Hepatocyte (in vitro differentiated cells): Measurements from ENCODE around the gene DPYD. TPM values are rescaled to one million over a fixed set of nuclear protein-coding genes. Genes with fewer than 3 reads are reported as not detected.

Experiments
- DNase-seq: peaks from one replicate; pipeline ENCODE4 v3.0.0-alpha.2; 2016; ENCODE audit warnings: low spot score
- H2AFZ ChIP-seq: fragments of 200-600 bp; sonication (generic); 2 replicates; pipeline ENCODE4 v1.6.0; 2016; ENCODE audit warnings: antibody characterized with exemption, mild to moderate bottlenecking
- H3K27ac ChIP-seq: fragments of 200-600 bp; sonication (generic); 2 replicates; pipeline ENCODE4 v1.5.1; 2016; ENCODE audit warnings: mild to moderate bottlenecking
- H3K27me3 ChIP-seq: fragments of 200-600 bp; sonication (generic); 2 replicates; pipeline ENCODE4 v1.6.1; 2016
- H3K36me3 ChIP-seq: fragments of 200-600 bp; sonication (generic); replicated peaks from 2 replicates; pipeline ENCODE4 v1.5.1; 2016; ENCODE audit warnings: low read depth; ENCODE audit not compliant: insufficient read depth
- H3K4me1 ChIP-seq: fragments of 200-600 bp; sonication (generic); 2 replicates; pipeline ENCODE4 v1.5.1; 2016; ENCODE audit warnings: mild to moderate bottlenecking, moderate library complexity; ENCODE audit not compliant: insufficient read depth
- H3K4me2 ChIP-seq: fragments of 200-600 bp; sonication (generic); 2 replicates; pipeline ENCODE4 v1.6.0; 2016
- H3K4me3 ChIP-seq: fragments of 200-600 bp; sonication (generic); 2 replicates; pipeline ENCODE4 v1.5.1; 2016; ENCODE audit warnings: mild to moderate bottlenecking
- H3K79me2 ChIP-seq: fragments of 200-600 bp; sonication (generic); 2 replicates; pipeline ENCODE4 v1.6.0; 2017; ENCODE audit warnings: mild to moderate bottlenecking
- H3K9me2 ChIP-seq: fragments of 200-600 bp; sonication (generic); replicated peaks from 2 replicates; pipeline ENCODE4 v1.6.0; 2017; ENCODE audit warnings: mild to moderate bottlenecking; ENCODE audit not compliant: insufficient read depth
- H3K9me3 ChIP-seq: fragments of 200-600 bp; sonication (generic); 2 replicates; pipeline ENCODE4 v1.5.1; 2016; ENCODE audit warnings: low read depth, mild to moderate bottlenecking
- H4K20me1 ChIP-seq: fragments of 200-600 bp; sonication (generic); 2 replicates; pipeline ENCODE4 v1.6.0; 2016; ENCODE audit warnings: mild to moderate bottlenecking; ENCODE audit not compliant: insufficient read depth, poor library complexity, severe bottlenecking
- EZH2 ChIP-seq: fragments of 200-600 bp; sonication (generic); IDR thresholded peaks from 2 replicates; pipeline ENCODE4 v1.6.1; 2016; ENCODE audit warnings: antibody characterized with exemption, mild to moderate bottlenecking, borderline replicate concordance
- EZH2phosphoT487 ChIP-seq: fragments of 200-600 bp; sonication (generic); IDR thresholded peaks from one replicate; pipeline ENCODE4 v1.6.1; 2018; ENCODE audit warnings: antibody characterized with exemption, mild to moderate bottlenecking, low read depth, moderate library complexity; ENCODE audit not compliant: unreplicated experiment, severe bottlenecking
- WGBS: methylation state at CpG from one replicate; pipeline ENCODE4 v1.1.6; 2016; ENCODE audit warnings: low lambda C conversion rate; ENCODE audit errors: missing lambda C conversion rate; 5-methylcytosine and 5-hydroxymethylcytosine counted together
- polyA plus RNA-seq: library from polyadenylated mRNA; unstranded; fragments of >200 nt; fragmentation: Nextera tagmentation; extraction: Ambion mirVana; gene quantifications from 2 replicates; pipeline ENCODE4 v1.2.1, GENCODE V29; 2016
- total RNA-seq: library from RNA; depleted of rRNA; stranded (reverse); fragments of >200 nt; gene quantifications from 2 replicates; pipeline ENCODE4 v1.2.3, GENCODE V29; 2014
- TF ChIP-seq, protein P1 (sequence below): fragments of 200-600 bp; sonication (generic); IDR thresholded peaks from 2 replicates; pipeline ENCODE4 v1.5.1; 2016; ENCODE audit warnings: antibody characterized with exemption, mild to moderate bottlenecking; ENCODE audit not compliant: poor library complexity

DPYD gene
- total and polyA plus RNA-seq, 2 experiments from 2014 or later: 7.5 to 21.8 TPM

DNA sequence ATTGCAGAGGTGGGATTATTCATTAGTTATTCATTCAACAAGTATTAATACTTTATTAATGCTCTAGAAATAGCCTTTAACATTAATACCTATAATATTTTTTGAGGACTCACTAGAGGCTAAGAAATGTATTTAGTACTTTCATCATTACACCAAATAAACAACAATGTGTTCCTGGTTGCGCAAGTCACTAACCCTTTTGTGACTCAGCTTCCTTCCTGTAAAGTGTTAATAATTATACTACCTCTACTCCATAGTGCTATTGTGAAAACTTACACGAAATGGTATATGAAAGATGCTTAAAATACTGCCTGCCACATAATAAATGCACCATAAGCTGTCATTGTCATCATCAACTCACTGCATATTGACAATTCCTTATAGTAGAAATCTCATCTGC lies 431.0 kb downstream of the DPYD start:
- Histone ChIP-seq H3K36me3 (no peaks in the 10 kb centered on the region), H3K27me3 (no peaks in the 10 kb centered on the region), H3K4me3 (no peak overlapping the region), H4K20me1 (no peaks in the 10 kb centered on the region), H3K79me2 (no peaks in the 10 kb centered on the region), H3K9me3 (no peaks in the 10 kb centered on the region), H3K9me2 (no peaks in the 10 kb centered on the region), H3K4me2 (no peak overlapping the region), H3K4me1 (no peaks in the 10 kb centered on the region), H3K27ac (no peak overlapping the region), H2AFZ (no peak overlapping the region)
- 67% methylated on average over 2 of the region's 2 CpGs for WGBS
- no peak for DNase-seq
- no peak for TF ChIP-seq EZH2phosphoT487
- no peak for TF ChIP-seq EZH2
- TF ChIP-seq, protein P1, sequence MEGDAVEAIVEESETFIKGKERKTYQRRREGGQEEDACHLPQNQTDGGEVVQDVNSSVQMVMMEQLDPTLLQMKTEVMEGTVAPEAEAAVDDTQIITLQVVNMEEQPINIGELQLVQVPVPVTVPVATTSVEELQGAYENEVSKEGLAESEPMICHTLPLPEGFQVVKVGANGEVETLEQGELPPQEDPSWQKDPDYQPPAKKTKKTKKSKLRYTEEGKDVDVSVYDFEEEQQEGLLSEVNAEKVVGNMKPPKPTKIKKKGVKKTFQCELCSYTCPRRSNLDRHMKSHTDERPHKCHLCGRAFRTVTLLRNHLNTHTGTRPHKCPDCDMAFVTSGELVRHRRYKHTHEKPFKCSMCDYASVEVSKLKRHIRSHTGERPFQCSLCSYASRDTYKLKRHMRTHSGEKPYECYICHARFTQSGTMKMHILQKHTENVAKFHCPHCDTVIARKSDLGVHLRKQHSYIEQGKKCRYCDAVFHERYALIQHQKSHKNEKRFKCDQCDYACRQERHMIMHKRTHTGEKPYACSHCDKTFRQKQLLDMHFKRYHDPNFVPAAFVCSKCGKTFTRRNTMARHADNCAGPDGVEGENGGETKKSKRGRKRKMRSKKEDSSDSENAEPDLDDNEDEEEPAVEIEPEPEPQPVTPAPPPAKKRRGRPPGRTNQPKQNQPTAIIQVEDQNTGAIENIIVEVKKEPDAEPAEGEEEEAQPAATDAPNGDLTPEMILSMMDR: no peak

DNA sequence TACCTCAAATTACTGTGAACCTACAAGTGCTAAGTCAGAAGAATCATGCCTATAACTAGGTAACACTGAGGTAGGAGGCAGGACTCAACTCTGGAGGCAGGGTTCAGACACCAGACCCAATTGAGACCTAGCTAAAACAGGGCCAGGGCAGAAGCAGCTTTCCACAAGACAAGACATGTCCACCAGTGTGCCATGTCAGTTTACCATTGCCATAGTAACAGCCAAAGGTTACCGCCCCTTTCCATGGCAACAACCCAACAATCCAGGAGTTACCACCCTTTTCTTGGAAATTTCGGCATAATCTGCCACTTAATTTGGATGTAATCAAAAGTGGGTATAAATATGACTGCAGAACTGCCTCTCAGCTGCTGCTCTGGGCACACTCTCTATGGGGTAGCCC lies 432.3 kb downstream of the DPYD start:
- WGBS: 78% methylated on average over 2 of the region's 2 CpGs
- no peak for DNase-seq
- TF ChIP-seq EZH2 (no peak), EZH2phosphoT487 (no peak)
- TF ChIP-seq, protein P1: no peak
- Histone ChIP-seq H4K20me1 (no peaks in the 10 kb centered on the region), H3K36me3 (no peaks in the 10 kb centered on the region), H3K9me2 (no peaks in the 10 kb centered on the region), H3K79me2 (no peaks in the 10 kb centered on the region), H2AFZ (no peak overlapping the region), H3K4me2 (no peak overlapping the region), H3K27me3 (no peaks in the 10 kb centered on the region), H3K4me3 (no peak overlapping the region), H3K27ac (no peak overlapping the region), H3K4me1 (no peaks in the 10 kb centered on the region), H3K9me3 (no peaks in the 10 kb centered on the region)

DNA sequence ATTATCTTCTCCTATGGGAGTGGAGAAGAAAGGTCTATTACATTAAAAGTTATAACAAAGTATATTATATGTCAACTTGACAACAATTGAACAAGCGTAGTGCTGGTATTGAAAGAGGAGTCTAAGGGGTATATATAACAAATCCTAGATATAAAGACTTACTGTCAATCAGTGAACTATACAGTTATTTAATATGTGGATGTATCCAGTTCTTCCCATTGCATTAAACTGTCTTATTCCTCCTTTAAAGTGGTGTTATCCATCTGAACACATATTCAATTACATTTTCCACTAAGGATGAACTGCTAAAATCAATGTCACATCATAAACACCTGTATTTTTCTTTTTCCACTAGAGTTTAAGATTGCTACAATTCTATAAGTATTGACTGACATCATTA lies 438.8 kb downstream of the DPYD start:
- Histone ChIP-seq H3K36me3 (no peaks in the 10 kb centered on the region), H4K20me1 (no peaks in the 10 kb centered on the region), H3K4me1 (no peaks in the 10 kb centered on the region), H3K4me2 (no peak overlapping the region), H3K9me3 (no peaks in the 10 kb centered on the region), H2AFZ (no peak overlapping the region), H3K27me3 (no peaks in the 10 kb centered on the region), H3K9me2 (no peaks in the 10 kb centered on the region), H3K4me3 (no peak overlapping the region), H3K79me2 (no peaks in the 10 kb centered on the region), H3K27ac (no peak overlapping the region)
- TF ChIP-seq EZH2phosphoT487: no peak
- no peak for TF ChIP-seq EZH2
- TF ChIP-seq, protein P1: no peak
- DNase-seq: no peak
- 93% methylated on average over 1 of the region's 1 CpG for WGBS

DNA sequence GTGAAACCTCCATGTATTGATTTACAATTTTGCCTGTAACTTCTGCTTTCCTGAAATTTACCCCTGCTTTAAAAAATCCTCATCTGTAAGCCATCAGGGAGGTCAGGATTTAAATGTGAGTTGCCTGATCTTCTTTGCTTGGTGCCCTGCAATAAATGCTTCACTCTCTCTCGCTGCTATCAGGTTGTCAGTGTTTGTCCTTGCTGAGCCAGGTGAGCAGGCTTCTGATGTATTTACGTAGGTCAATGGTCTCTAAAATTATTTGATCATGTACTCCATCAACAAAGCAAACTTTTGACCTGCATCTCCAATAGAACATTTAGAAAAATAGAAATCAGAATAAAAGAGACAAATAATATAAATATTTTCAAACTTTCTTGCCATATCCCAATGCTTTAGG lies 453.4 kb downstream of the DPYD start:
- Histone ChIP-seq H3K27ac (peak overlapping the region; percentile 15), H3K27me3 (no peaks in the 10 kb centered on the region), H3K36me3 (no peaks in the 10 kb centered on the region), H3K4me1 (peaks cover 7% of the 10 kb centered on the region), H3K79me2 (no peaks in the 10 kb centered on the region), H3K9me3 (no peaks in the 10 kb centered on the region), H3K4me2 (peak overlapping the region; percentile 54), H3K9me2 (no peaks in the 10 kb centered on the region), H3K4me3 (no peak overlapping the region), H2AFZ (no peak overlapping the region), H4K20me1 (no peaks in the 10 kb centered on the region)
- TF ChIP-seq EZH2phosphoT487 (no peak), EZH2 (no peak)
- TF ChIP-seq, protein P1: no peak
- WGBS: 39% methylated on average over 2 of the region's 2 CpGs
- DNase-seq: no peak
